GM19035 (cell line): ENCODE data around the gene CAMK2N1.

Source experiments
- ATAC-seq: cut with Tn5 transposase; IDR thresholded peaks from one replicate; pipeline ENCODE4 v1.9.1; 2021; ENCODE audit not compliant: unreplicated experiment

CAMK2N1 gene

GRCh38 chr1:20446796-20447195, 39.2 kb downstream of the CAMK2N1 start:
- no peak for ATAC-seq

GRCh38 chr1:20445956-20446355, 40.1 kb downstream of the CAMK2N1 start:
- ATAC-seq, result no peak

- no peak for ATAC-seq
These were observed 42.1 kb downstream of the CAMK2N1 start for GRCh38 chr1:20443703-20444586.

GRCh38 chr1:20442920-20443625, 42.9 kb downstream of the CAMK2N1 start:
- no peak for ATAC-seq

- ATAC-seq, result no peak
These were observed 45.2 kb downstream of the CAMK2N1 start for GRCh38 chr1:20440785-20441200.

GRCh38 chr1:20439282-20439681, 46.7 kb downstream of the CAMK2N1 start:
- no peak for ATAC-seq

GRCh38 chr1:20437640-20438039, 48.4 kb downstream of the CAMK2N1 start:
- no peak for ATAC-seq

GRCh38 chr1:20432891-20433290, 53.1 kb downstream of the CAMK2N1 start:
- ATAC-seq, result no peak
